ENCODE results near the gene ZNF444.

DNA sequence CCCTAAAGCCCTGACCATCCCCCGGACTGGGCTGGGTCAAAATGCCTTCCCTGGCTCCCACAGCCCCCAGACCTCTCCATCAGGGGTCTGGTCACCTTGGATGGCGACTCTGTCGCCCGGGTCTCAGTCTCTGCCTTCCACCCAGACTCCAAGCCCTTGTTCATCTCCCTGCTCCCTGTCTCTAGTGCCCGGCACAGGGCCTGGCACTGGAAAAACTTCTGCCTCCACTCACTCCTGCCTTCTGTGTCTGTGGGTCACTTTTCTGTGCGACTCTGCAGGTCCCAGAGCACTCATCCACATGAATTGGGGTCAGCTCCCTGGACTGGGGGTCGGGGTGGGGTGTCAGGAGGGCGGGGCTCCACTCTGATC lies 21.1 kb upstream of the ZNF444 start:
- no peak for TF ChIP-seq TAF1 (IDR thresholded peaks at IDR 0.05; ENCODE audit: low read depth, low read length)
- TF ChIP-seq CREB1 (IDR thresholded peaks at IDR 0.05) = no peak
- TF ChIP-seq SP1 (IDR thresholded peaks at IDR 0.05; ENCODE audit: low read depth, low read length) = no peak
- no peak for TF ChIP-seq GABPA (IDR thresholded peaks at IDR 0.05; ENCODE audit: borderline replicate concordance, insufficient read depth, low read length)
- TF ChIP-seq SUZ12 (IDR thresholded peaks at IDR 0.05; ENCODE audit: low read length) = no peak
- TF ChIP-seq EZH2 (IDR thresholded peaks at IDR 0.05; ENCODE audit: low read depth, low read length, severe bottlenecking) = no peak

Data from H1 (cell line).